Kidney (tissue), 22 donors: Measurements from ENCODE around the gene ILDR2. TPM values are rescaled to one million over a fixed set of nuclear protein-coding genes. Genes with fewer than 3 reads are reported as not detected.

Experiments used
- DNase-seq, 5 donors: peaks; one replicate each; pipeline ENCODE4 v3.0.0-alpha.2; 2013 to 2020
- FAIRE-seq: peaks from 2 replicates; lab custom pipeline; 2012; peaks lifted over from hg19 to GRCh38; lab: Jason Lieb, UNC
- H3K27ac ChIP-seq, 2 donors: one replicate each; pipeline ENCODE4 v1.7.0; 2013; ENCODE audit warnings: low read depth in 2 of 2, low read length in 2 of 2, inconsistent platforms in 1 of 2
- H3K27me3 ChIP-seq: one replicate; pipeline ENCODE4 v1.7.1; 2013; ENCODE audit warnings: low read length, inconsistent platforms; ENCODE audit not compliant: control insufficient read depth, insufficient read depth
- H3K36me3 ChIP-seq, 3 donors: one replicate each; pipeline versions ENCODE4 v1.7.0 to v1.7.1; 2013; ENCODE audit warnings: low read length in 3 of 3, control low read depth in 1 of 3, inconsistent platforms in 1 of 3; ENCODE audit not compliant: insufficient read depth in 3 of 3, control insufficient read depth in 2 of 3
- H3K4me1 ChIP-seq, 3 donors: one replicate each; pipeline versions ENCODE4 v1.7.0 to v1.7.1; 2013; ENCODE audit warnings: low read length in 3 of 3, inconsistent platforms in 1 of 3, low read depth in 1 of 3; ENCODE audit not compliant: control insufficient read depth in 2 of 3, insufficient read depth in 2 of 3
- H3K4me3 ChIP-seq, 3 donors: one replicate each; pipeline versions ENCODE4 v1.7.0 to v1.8.1; 2013; ENCODE audit warnings: low read length in 3 of 3, control low read depth in 1 of 3, inconsistent platforms in 1 of 3
- H3K9ac ChIP-seq, 3 donors: one replicate each; pipeline versions ENCODE4 v1.7.0 to v1.7.1; 2013; ENCODE audit warnings: low read length in 3 of 3, control low read depth in 1 of 3, inconsistent platforms in 1 of 3
- H3K9me3 ChIP-seq, 3 donors: one replicate each; pipeline versions ENCODE4 v1.7.0 to v1.7.1; 2013; ENCODE audit warnings: low read length in 3 of 3, control low read depth in 1 of 3, inconsistent platforms in 1 of 3; ENCODE audit not compliant: control insufficient read depth in 2 of 3, insufficient read depth in 1 of 3
- CTCF ChIP-seq: IDR thresholded peaks from 3 replicates; pipeline ENCODE4 v1.5.1; 2012; ENCODE audit warnings: mild to moderate bottlenecking, moderate library complexity, borderline replicate concordance; ENCODE audit not compliant: insufficient read depth; ENCODE audit errors: extremely low read depth
- intact Hi-C: fragments of 100-400 bp; cut with DNase I; formaldehyde crosslinking; loops from one replicate; pipeline ENCODE4 v1.11.1; 2022
- long read RNA-seq, 10 donors: library from polyadenylated mRNA in 1 of 10; unstranded in 1 of 10; transcript quantifications; one replicate each; pipeline ENCODE4 v2.0.0 and lab custom pipeline, GENCODE V29; 2021 to 2026
- polyA plus RNA-seq: library from polyadenylated mRNA; stranded (reverse); fragments of 350-450 nt; fragmentation: Illumina TruSeq; extraction: RNeasy Lipid Tissue Mini Kit (QIAGEN cat#74804); gene quantifications from one replicate; pipeline ENCODE4 v1.2.3, GENCODE V29; 2014; ENCODE audit warnings: low read depth, low replicate concordance; ENCODE audit not compliant: insufficient read depth
- total RNA-seq: library from RNA; stranded (reverse); fragmentation: NEBNext Ultra II Directional; extraction: Animal tissue kit (Norgen Biotek cat#: 25700); gene quantifications from one replicate; pipeline ENCODE4 v1.2.1, GENCODE V29; 2021
- donor health status: control.
- donor health status: control.
- donor health status: control.
- donor health status: control.
- donor health status: control.
- donor health status: DM: yes; HTN: yes; CAD: no.
- donor health status: Normal renal cell carcinoma (clear cell type).

ILDR2 gene, protein sequence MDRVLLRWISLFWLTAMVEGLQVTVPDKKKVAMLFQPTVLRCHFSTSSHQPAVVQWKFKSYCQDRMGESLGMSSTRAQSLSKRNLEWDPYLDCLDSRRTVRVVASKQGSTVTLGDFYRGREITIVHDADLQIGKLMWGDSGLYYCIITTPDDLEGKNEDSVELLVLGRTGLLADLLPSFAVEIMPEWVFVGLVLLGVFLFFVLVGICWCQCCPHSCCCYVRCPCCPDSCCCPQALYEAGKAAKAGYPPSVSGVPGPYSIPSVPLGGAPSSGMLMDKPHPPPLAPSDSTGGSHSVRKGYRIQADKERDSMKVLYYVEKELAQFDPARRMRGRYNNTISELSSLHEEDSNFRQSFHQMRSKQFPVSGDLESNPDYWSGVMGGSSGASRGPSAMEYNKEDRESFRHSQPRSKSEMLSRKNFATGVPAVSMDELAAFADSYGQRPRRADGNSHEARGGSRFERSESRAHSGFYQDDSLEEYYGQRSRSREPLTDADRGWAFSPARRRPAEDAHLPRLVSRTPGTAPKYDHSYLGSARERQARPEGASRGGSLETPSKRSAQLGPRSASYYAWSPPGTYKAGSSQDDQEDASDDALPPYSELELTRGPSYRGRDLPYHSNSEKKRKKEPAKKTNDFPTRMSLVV
- total RNA-seq (5.9 TPM), polyA plus RNA-seq (1.5 TPM)
- long read RNA-seq, donor 1, partial matches to known transcripts: 0 of 1 reads
- long read RNA-seq, donor 1, other reads (novel, unspliced or antisense): 0 of 1 reads
- long read RNA-seq, donor 2, full-length matches to known transcripts: 2 of 2 reads
- long read RNA-seq, donor 2, partial matches to known transcripts: 0 of 2 reads
- long read RNA-seq, donor 2, other reads (novel, unspliced or antisense): 0 of 2 reads
- long read RNA-seq, donor 3, partial matches to known transcripts: 0 of 1 reads
- long read RNA-seq, donor 3, other reads (novel, unspliced or antisense): 0 of 1 reads
- long read RNA-seq, donor 4, partial matches to known transcripts: 0 of 2 reads
- long read RNA-seq, donor 4, other reads (novel, unspliced or antisense): 0 of 2 reads
- long read RNA-seq, donor 5: 0 reads
- long read RNA-seq, donor 6, partial matches to known transcripts: 5 of 6 reads
- long read RNA-seq, donor 6, other reads (novel, unspliced or antisense): 0 of 6 reads
- long read RNA-seq, donor 7, partial matches to known transcripts: 0 of 4 reads
- long read RNA-seq, donor 7, other reads (novel, unspliced or antisense): 4 of 4 reads
- long read RNA-seq, donor 8: 0 reads
- long read RNA-seq, donor 9, full-length matches to known transcripts: 2 of 2 reads
- long read RNA-seq, donor 9, partial matches to known transcripts: 0 of 2 reads
- long read RNA-seq, donor 9, other reads (novel, unspliced or antisense): 0 of 2 reads
- long read RNA-seq, donor 10: 0 reads

GRCh38 chr1:166975361-166976129 is at the start of gene ILDR2:
Gene ILDR2 (minus strand): TSS chr1:166975540. CDS start chr1:166975268, 272 bp downstream.
- FAIRE-seq (no peak), DNase-seq (peak; percentile 67 to 82 (median 72))
- Histone ChIP-seq H3K36me3 (no peaks in the 10 kb centered on the region), H3K9me3 (no peaks in the 10 kb centered on the region), H3K9ac (peak within 1 kb of the TSS in 2 of 3 donors; percentile 33 to 65), H3K27ac (peak within 1 kb of the TSS; percentile 23 to 49), H3K4me1 (peaks cover 0 to 3% (median 0%) of the 10 kb centered on the region in 3 donors), H3K4me3 (peak within 1 kb of the TSS; percentile 61 to 71 (median 63)), H3K27me3 (peaks cover 6% of the 10 kb centered on the region)
- intact Hi-C loops: no loop called here
- peak; percentile 10 for TF ChIP-seq CTCF

- intact Hi-C loops: no loop called here
- DNase-seq: no peak
- no peaks in the 10 kb centered on the region for H3K4me1 ChIP-seq
These were observed 47.0 kb upstream of the ILDR2 start for GRCh38 chr1:167022384-167022783.

More at GRCh38 chr1:167022384-167022783, 47.0 kb upstream of the ILDR2 start:
- H3K9ac ChIP-seq: no peak overlapping the region
- H3K27ac ChIP-seq: no peak overlapping the region
- no peaks in the 10 kb centered on the region for H3K27me3 ChIP-seq
- no peak for FAIRE-seq
- no peak for TF ChIP-seq CTCF
- no peaks in the 10 kb centered on the region for H3K36me3 ChIP-seq
- no peak overlapping the region for H3K4me3 ChIP-seq
- no peaks in the 10 kb centered on the region for H3K9me3 ChIP-seq
